GM21529 (cell line): Measurements from ENCODE around the gene CCSER2.
"Not testable (repeated sequence)": the region's sequence is repeated elsewhere in the genome, so short reads cannot be mapped to it uniquely, and the experiment has no call there.

Source experiments
- ATAC-seq: cut with Tn5 transposase; IDR thresholded peaks from one replicate; pipeline ENCODE4 v1.9.1; 2021; ENCODE audit not compliant: unreplicated experiment

CCSER2 gene

GRCh38 chr10:84310470-84310869 lies 17.9 kb upstream of the CCSER2 start:
- ATAC-seq: no peak

GRCh38 chr10:84311576-84311975 lies 16.8 kb upstream of the CCSER2 start:
- ATAC-seq: no peak

- ATAC-seq: no peak
These were observed 15.6 kb upstream of the CCSER2 start for GRCh38 chr10:84312816-84313215.

- no peak for ATAC-seq
These were observed 14.1 kb upstream of the CCSER2 start for GRCh38 chr10:84314275-84314674.

- ATAC-seq: peak; percentile 93
These were observed 11.2 kb upstream of the CCSER2 start for GRCh38 chr10:84317174-84317573.

GRCh38 chr10:84321902-84322301 lies 6.5 kb upstream of the CCSER2 start:
- no peak for ATAC-seq

GRCh38 chr10:84323566-84323965 lies 4.8 kb upstream of the CCSER2 start:
- not testable (repeated sequence) for ATAC-seq

GRCh38 chr10:84326995-84327394 lies 1.4 kb upstream of the CCSER2 start:
- ATAC-seq: not testable (repeated sequence)

GRCh38 chr10:84329196-84329611 lies 815 bp downstream of the CCSER2 start:
- peak; percentile 25 for ATAC-seq

GRCh38 chr10:84329986-84330651 lies 1.7 kb downstream of the CCSER2 start:
- peak; percentile 44 for ATAC-seq

GRCh38 chr10:84331091-84331490 lies 2.7 kb downstream of the CCSER2 start:
- no peak for ATAC-seq

GRCh38 chr10:84333864-84334451 lies 5.6 kb downstream of the CCSER2 start:
- peak; percentile 41 for ATAC-seq

- no peak for ATAC-seq
These were observed 6.4 kb downstream of the CCSER2 start for GRCh38 chr10:84334811-84335210.

GRCh38 chr10:84335516-84335915 lies 7.1 kb downstream of the CCSER2 start:
- ATAC-seq: no peak

- ATAC-seq: no peak
These were observed 8.2 kb downstream of the CCSER2 start for GRCh38 chr10:84336406-84337090.

- no peak for ATAC-seq
These were observed 8.8 kb downstream of the CCSER2 start for GRCh38 chr10:84337199-84337598.

GRCh38 chr10:84339025-84339424 lies 10.6 kb downstream of the CCSER2 start:
- no peak for ATAC-seq

GRCh38 chr10:84340187-84340586 lies 11.8 kb downstream of the CCSER2 start:
- ATAC-seq: no peak

- no peak for ATAC-seq
These were observed 12.5 kb downstream of the CCSER2 start for GRCh38 chr10:84340632-84341537.

- no peak for ATAC-seq
These were observed 13.1 kb downstream of the CCSER2 start for GRCh38 chr10:84341538-84341856.

- ATAC-seq: no peak
These were observed 13.6 kb downstream of the CCSER2 start for GRCh38 chr10:84341983-84342382.
